ENCODE measurements around the gene MSX1.
A peak's percentile ranks its signal among the peaks of the same experiment; 100 is the strongest.
"Not testable (repeated sequence)": the region's sequence is repeated elsewhere in the genome, so short reads cannot be mapped to it uniquely, and the experiment has no call there.

MSX1 gene

DNA sequence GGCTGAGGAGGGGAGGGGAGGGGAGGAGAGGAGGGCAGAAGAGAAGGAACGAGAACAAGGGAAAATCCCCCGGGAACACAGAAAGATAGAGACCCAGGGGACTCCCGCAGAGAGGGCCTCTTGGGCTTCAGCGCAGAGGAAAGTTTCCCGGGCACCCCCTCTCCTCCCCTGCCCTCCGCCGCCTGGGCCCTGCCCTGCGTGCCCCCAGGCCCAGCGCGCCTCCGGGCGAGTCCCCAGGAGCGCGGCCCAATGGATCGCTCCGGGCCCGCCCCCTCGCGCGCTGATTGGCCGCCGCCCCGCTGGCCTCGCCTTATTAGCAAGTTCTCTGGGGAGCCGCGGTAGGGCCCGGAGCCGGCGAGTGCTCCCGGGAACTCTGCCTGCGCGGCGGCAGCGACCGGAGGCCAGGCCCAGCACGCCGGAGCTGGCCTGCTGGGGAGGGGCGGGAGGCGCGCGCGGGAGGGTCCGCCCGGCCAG is at the start of gene MSX1:
Gene MSX1 (plus strand): TSS at position 341 of the 474 bp plus-strand sequence. CDS start 235 bp downstream, outside the sequence.
- DNase-seq, result peak; percentile 82

DNA sequence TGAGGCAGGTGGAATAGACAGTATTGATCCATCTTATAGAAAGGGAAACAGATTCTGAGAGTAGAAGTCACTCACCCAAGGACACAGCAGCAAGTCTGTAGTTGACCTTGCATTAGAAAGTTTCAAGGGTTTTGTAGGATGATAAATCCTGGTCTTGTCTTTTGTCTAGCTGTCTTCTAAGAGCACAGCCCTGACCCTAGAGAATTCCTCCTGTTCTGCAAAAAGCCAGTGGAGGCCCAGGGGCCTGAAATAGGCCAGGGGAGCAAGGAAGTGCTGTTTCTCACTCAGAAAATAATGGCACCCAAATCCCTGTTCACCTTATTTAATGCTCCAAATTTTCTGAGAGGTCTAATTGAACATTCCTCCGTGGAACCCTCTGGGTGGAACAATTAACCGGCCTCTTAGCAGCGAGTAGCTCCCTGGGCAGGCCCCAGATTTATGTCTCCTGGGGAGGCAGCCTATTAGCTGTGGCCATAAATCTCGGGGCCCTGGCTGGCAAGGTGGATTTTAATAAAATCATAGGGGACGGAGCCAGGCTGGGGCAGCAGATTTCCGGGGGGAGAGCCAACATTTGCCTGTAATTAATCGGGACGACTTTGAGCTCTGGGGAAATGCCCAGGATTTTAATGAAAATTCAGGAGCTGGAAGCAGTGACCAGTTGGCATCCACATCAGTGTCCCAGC is 49.2 kb upstream of the MSX1 start:
- DNase-seq, result no peak

DNA sequence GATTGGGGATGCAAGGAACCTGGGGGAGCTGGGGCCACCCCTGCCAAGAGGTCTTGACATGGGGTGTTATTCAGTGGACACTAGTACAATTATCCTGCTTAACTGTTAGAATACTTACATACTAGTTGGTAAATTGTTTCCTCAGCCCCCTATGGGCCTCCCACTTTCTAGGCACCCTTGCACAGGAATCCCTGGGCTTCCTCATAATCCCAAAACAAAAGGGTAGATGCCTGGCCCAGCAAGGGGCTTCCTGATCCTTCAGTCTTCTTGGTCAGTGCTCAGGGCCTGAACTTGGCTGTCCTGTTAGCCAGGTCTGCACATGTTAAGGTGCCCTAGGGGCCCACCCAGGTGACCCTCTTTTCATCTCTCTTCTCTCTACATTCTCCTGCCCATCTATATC is 48.7 kb upstream of the MSX1 start:
- DNase-seq, result no peak

DNA sequence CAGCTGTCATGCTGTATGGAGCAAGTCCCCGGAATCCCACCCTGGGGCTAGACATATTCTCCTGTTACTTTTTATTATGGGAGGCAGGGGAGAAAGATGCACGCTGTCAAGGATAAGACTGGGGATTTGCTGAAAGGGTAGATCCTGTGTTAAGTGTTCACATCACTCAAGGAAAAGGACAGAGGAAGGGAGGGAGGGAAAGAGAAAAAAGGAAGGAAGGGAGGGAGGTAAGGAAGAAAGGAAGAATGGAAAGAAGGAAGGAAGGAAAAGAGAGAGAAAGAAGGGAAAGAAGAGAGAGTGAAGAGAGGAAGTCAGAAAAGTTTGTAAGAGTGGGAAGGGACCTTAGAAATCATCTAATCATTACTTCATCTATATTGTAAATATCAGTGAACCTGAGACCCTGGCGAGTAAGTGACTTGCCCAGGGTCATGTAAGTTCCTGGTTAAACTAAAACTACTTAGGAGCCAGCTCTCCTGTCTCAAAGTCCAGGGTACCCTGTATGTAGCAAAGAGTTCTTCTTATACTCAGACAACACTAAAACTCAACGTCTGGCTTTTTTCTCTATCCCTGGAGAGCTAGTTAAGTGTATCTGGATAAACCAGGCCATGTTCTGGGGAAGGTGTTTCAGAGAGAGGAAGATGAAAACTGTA is 47.2 kb upstream of the MSX1 start:
- DNase-seq, result no peak

DNA sequence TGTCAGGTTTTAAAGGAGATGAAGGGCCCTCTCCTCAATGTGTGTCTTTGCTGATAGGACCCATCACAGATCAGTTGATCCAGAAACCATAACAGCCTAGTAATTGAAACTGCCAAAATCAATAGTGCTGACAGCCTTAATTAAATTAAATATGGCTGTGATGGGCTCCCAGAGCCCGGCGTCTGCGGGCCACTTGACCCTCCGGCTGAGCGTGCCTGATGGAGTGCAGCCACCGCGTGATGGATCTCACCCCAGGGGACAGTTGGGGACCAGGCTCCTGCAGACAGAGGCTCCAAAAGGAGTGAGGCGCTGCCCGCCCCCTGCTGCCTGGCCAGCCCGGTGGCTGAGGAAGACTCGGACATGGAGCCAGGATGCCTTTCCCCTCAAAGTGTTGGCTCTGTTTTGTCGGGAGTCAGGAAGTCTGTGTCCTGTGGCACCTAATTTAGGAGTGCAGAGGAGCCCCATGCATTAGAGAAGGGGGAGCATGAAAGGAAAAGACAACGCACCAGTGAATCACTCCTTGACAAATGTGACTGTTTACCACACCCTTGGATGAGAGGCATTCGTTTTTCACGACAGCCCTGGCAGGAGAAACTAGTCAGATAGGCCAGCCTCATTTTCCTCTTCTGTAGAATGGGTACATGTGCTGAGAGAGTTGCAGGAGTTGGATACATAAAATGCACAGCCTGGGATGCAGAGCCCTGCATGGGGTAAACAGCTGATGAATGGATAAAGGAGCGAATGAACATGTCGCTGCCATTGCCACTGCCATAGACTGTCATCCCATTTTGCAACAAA is 40.9 kb upstream of the MSX1 start:
- DNase-seq, result no peak

DNA sequence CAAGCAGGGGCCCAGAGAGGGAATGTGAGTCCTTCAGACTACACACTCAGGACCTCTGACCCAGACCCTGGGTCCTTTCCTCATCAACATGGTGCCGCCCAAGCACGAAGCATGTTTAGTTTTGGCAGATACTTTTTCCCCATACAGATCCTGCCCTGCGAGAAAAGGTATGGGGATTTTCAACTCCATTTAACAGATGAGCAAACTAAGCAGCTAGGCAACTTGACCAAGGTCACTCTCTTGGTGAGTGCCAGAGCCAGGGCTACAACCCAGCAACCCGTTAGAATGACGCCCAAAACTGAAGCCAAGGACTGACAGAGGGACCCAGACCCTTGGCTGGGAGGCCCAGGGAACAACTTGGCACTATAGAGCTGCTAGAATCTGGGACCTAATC is 40.3 kb upstream of the MSX1 start:
- no peak for DNase-seq

DNA sequence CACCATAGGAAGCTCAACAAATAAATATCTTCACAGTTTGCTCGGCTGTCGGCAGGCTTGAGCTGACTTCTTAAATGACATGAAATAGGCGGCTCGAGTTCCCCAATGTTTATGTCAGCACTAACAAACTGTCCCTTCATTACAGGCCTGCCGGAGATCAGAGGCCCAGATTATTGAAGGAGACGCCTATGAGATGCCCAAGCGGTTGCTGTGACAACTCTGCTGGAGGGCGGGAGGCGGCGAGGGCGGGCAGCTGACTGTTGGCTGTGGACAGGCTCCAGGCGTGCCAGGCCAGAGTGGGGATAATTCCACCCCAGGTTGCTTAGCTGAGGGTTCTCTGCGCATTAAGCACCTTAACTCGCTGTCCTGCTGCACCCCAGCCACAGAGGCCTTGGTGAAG is 39.2 kb upstream of the MSX1 start:
- no peak for DNase-seq

DNA sequence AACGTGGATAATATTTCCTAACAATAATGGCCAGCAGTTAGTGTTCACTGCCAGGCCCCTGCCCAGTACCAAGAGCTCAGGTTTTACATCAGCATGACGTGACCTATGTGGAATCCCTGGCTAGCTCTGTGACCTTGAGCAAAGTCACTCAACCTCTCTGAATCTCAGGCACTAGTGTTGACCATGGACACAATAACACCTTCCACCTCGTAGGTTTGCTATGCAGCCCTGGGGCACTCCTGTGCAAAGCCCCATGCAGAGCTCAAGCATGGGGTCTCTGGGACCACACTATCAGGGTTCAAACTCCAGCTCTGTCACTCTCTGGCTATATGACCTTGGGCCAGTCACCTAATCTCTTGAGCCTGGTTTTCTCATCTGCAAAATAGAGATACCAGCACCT is 38.7 kb upstream of the MSX1 start:
- DNase-seq, result no peak

DNA sequence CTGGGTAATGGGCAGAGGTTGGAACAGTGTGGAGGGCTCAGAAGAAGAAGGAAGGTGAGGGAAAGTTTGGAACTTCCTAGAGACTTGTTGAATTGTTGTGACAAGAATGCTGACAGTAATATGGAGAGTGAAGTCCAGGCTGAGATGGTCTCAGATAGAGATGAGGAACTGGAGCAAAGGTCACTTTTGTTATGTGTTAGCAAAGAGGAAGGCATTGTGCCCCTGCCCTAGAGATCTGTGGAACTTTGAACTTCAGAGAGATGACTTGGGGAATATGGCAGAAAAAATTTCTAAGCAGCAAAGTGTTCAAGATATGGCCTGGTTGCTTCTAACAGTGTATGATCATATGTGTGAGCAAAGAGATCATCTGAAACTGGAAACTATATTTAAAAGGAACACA is 37.9 kb upstream of the MSX1 start:
- DNase-seq, result no peak

DNA sequence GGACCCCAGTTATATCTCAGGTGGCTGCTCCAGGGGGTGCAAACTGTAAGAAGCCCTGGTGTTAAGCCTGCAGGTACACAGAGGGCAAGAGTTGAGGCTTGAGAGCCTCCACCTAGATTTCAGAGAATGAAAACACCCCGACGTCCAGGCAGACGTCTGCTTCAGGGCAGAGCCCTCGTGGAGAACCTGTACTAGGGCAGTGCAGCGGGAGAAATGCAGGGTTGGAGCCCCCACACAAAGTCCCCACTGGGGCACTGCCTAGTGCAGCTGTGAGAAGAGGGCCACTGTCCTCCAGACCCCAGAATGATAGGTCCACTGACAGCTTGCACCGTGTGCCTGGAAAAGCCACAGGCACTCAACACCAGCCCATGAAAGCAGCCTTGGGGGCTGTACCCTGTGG is 37.2 kb upstream of the MSX1 start:
- DNase-seq, result not testable (repeated sequence)

DNA sequence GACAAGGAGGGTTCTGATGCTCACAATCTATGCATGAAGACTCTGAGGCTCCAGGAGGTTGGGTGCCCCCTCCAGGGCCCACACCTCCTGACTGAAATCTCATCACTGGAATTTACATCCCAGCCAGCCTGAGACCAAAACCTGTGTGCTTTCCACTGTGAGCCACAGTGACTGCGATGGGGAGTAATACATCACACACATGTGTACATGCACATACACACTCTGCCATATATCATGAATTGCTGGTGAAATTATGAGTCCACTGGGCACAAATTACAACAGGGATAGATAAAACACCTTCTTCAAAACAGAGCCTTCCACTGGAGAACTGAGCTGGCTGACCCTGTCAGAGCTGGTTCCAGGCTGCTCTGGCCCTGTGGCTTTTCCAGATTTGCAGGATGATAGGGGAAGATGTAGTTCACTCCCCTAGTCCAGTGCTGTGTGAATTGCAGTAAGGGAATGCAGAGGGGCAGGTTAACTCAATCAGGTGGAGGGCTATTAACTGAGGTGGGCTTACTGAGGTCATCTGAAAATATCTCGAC is 35.8 kb upstream of the MSX1 start:
- no peak for DNase-seq

DNA sequence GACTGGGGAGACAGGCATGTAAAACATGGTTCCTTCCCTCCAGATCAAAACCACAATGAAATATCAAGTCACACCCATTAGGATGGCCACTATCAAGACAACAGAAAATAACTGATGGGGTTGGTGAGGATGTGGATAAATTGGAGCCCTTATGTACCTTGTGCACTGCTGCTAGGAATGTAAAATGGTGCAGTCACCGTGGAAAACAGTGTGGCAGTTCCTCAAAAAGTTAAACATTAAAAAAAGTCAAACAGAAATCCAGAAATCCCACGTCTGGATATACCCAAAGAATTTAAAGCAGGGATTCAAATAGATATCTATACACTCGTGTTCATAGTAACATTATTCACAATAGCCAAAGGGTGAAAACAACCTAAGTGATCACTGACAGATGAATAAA is 35.2 kb upstream of the MSX1 start:
- DNase-seq, result no peak

DNA sequence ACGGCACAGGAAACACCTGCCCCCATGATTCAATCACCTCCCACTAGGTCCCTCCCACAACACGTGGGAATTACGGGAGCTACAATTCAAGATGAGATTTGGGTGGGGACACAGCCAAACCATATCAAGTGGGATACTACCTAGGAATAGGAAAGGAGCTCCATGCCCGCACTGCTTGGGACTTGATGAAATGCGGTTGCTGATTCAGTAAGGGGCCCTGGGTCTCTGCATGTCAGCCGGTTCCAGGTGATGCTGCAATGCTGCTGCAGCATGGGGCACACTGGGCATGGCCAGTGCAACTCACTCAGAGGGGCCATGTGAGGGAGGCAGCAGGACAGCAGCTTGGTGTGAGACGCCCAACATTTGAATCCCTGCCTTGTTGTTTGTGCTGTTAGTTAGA is 34.0 kb upstream of the MSX1 start:
- DNase-seq, result no peak

DNA sequence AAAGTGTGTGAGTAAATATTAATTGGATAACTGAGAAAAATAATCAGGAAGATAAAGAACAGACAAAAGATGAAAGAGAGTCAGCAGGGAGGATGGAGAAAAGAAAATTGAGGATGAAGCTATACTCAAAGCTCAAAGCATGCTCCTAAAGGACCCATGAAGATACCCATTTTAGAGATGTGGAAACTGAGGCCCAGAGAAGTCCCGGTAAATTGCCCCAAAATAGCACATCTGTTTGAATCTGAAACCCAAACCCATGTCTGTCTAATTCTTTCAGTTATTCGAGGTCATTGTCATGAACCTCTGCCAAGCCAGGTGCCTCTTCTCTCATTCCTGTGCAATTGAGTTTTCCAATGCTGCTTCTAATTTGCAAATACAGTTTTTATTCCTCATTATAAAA is 29.6 kb upstream of the MSX1 start:
- no peak for DNase-seq

DNA sequence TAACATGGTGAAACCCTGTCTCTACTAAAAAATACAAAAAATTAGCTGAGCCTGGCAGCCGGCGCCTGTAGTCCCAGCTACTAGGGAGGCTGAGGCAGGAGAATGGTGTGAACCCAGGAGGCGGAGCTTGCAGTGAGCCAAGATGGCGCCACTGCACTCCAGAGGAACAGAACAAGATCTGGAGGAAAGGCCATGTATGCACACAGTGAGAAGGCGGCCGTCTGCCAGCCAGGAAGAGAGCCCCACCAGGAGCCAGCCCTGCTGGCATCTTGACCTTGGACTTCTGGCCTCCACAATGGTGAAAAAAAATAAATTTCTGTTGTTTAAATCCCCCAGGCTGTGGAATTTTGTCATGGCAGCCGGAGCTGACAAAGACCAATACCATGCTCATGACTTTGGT is 28.2 kb upstream of the MSX1 start:
- DNase-seq, result no peak

DNA sequence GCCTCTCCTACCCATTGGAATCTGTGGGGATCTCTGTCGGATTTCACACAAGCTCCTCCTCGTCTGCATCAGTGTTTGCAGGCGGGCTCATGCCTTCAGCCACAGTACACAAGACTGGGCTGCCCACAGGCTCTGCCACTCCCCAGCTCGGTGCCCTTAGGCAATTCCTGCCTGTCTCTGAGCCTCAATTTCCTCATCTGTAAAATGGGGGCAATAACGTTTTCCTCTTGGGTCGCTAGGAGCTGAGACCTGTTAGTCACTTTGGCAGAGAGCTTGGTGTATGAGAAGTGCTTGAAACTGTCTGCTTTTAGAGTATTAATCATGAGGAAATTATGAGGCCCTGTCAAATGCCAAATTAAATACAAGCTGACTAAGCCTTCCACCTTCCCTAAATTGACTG is 27.6 kb upstream of the MSX1 start:
- DNase-seq, result no peak

DNA sequence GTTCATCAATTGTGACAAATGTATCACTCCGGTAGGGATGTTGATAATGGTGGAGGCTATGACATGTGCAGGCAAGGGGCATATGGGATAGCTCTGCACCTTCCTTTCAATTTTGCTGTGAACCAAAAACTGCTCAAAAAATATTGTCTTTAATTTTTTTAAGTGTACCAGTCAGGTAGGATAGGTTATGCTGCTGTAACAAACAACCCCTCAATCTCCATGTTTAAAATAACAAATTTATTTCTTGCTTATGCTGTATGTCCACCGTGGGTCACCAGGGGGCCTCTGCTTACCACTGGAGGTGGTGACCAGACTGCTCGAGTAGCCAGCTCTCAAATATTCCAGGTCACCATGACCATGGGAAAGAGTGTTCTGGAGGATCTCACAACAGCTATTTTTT is 23.4 kb upstream of the MSX1 start:
- no peak for DNase-seq

DNA sequence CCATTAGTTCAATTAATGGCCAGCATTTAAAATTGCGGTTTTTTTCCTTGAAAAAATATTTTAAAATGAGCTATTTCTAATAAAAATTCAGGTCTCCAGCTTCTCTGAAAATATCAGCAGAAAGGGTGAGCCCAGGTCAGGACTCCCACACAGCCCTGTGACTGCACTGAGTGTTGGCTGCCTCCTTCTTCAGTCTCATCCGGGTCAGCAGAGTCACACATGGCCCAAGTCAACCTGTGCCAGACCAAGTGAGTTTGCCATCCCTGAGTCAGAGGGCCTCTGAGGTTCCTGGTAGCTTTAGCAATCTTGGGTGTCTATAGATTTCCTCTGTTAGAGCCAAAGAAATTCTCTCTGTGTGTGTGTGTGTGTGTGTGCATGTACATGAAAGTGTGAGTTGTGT is 22.1 kb upstream of the MSX1 start:
- no peak for DNase-seq

DNA sequence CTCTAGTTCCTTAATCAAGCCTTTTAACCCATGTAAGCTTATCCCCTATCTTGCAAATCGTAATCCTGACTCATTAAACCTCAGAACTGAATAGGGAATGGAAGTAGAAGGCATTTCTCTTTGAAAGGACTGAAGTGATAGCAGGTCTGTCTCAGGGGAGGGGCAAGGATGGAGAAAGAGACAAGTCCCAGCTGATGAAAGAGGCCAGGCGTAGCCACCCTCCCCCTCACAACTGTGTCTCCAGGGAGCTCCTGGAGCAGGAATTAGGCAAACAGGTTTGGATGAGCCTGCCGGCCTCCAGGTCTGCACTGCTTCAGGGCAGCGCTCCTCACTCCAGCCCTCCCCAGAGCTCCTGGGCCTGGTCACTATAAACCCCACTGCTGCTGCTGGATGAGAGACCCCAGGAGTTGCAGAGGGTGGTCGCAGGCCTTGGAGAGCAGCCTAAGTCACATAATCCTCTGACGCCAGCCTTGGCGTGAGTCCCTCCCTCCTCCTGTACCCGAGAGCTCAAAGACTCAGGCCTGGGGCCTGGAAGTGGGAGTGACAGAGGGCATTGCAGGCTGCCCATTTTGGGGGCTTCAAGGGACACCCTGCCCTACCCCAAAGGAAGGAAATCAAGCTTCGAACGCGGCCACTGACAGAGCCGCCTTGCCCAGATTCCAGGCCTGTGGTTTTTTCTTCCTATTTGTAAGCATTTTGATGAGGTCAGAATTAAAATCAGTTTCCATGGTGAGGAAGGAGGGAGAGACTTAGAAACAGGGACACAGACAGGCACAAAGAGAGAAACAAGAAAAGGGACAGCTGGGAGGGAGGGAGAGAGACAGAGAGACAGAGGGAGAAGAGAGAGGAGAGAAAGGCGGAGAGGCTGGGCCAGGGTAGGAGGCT is 21.2 kb upstream of the MSX1 start:
- no peak for DNase-seq

DNA sequence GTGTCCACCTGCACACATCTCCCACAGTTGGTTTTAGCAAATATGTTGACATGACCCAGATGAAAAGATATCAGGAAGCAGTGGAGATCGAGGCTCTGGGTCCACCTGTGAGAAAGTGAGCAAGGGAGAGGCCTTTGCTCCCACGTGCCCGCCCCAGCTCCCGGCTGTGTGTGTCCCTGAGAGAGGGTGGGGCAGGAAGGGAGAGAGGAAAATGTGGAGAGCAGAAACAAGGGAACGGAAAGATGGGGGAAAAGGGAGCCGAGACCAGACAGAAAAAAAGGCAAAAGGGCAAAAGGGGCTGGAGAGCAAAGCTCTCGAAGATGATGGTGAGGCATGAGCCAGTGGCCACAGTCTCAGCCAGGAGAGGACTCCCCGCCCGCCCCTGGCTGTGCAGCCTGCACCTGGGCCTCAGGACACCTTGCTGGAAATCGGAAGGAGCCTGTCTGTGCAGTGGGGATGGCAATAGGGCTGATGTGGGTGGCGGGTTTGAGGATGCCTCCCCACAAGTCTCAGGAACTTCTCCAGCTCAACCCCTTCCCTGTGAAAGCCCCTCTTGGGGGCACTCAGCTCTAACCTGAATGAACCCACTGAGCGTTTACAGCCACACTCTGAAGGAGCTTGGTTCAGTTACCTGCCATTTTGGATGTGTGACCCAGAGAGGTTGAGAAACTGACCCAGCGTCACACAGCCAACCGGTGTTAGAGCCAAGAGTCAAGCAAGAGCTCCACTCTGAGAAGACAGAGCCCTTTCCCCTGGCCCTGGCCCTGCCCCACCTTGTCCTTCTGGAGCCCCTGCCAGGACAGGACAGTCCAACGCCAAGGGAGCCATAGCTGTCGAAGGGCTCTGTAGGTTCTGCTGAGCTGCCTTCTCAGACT is 20.3 kb upstream of the MSX1 start:
- no peak for DNase-seq

DNA sequence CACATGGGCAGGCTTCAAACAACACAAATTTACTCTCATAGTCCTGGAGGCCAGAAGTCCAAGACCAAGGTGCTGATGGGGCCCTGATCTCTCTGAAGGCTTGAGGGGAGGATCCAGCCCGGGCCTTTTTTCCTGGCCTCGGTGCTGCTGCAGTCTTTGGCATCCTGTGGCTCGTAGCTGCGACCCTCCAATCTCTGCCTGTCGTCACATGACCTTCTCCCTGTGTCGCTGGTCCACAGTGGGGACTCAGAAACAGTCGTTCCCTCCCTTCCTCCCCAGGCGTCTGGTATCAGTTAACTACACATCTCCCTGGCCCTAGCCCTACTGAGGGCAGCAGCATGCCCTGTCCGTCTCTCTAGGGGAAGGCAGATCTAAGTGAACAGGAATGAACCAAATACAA is 19.1 kb upstream of the MSX1 start:
- no peak for DNase-seq

DNA sequence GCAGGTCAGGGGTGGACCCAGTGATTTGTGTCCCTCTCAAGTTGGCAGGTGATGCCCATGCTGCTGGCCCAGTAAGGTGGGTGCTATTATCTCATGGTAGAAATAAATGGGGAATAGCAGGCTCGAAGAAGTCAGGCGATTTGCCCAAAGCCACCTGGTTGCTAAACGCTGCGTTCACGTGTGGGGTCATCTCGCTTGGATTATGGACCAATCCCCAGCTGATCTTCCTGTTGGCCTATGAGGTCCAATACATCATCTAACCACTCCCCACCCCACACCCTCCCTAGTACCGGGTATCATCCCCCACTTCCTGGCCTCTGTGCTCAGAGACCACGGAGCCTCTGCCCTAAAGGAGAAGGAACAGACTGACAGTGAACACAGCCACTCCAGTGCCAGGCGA is 18.3 kb upstream of the MSX1 start:
- no peak for DNase-seq
